ENCODE data around the gene ARVCF. TPM values are rescaled to one million over a fixed set of nuclear protein-coding genes. Genes with fewer than 3 reads are reported as not detected.

The ARVCF gene
- total RNA-seq, 2 experiments from 2014 or later = 1.5 to 2.4 TPM

DNA sequence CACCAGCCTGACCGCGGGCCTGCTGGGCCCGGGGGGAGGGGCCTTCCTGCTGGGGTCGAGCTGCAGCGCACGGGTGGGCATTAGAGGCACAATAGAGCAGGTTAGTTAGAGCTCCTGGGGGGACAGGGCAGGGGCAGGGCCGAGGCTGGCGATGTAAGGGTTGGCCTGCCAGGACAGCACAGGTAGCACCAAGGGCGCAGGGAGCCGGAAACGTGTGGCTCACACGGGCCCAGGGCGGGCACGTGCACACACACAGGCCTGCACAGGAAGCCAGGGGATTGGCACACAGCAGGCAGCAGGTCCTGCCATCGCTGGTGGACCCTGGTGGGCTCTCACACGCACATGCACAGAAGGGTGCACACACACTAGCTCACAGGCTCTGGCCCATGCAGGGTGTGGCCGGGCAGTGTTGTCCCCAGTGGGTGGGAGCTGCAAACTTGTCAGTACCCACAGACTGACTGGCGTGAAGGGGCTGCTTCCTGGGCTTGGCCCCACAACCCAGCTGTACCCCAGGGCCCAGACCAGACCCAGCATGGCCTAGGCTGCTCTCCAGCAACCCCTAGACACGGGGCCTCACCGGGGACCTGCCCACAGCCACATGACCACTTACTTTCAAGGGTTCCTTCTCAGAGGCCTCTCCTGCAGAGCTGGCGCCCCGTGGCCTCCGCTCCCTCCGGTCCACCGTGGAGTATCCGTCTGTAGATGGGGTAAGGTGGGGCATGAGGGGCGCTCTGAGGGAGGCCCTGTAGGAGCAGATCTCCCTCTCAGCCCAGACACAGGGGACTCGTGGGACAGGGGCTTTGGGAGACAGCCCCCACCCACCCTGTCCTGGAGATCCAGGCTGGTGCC, 45.1 kb downstream of the ARVCF start:
- H3K36me3 Mint-ChIP-seq = peaks cover 5% of the 10 kb centered on the region
- H3K27ac Mint-ChIP-seq = no peak overlapping the region
- DNase-seq = no peak
- intact Hi-C loops (cut with micrococcal nuclease) = no loop called here
- H3K4me1 Mint-ChIP-seq (ENCODE audit: low read depth) = peaks cover 3% of the 10 kb centered on the region
- no peak overlapping the region for H3K4me3 Mint-ChIP-seq
- POLR2A ChIA-PET = no interaction called here
- no peaks in the 10 kb centered on the region for H3K27me3 Mint-ChIP-seq
- CTCF ChIA-PET = interaction anchor here (0.6 to 3.4 kb wide), 10 partner anchors 18 to 158 kb away, joined by 3 to 25 read pairs (median 6); no protein-coding TSS in a partner anchor
- no peaks in the 10 kb centered on the region for H3K9me3 Mint-ChIP-seq

DNA sequence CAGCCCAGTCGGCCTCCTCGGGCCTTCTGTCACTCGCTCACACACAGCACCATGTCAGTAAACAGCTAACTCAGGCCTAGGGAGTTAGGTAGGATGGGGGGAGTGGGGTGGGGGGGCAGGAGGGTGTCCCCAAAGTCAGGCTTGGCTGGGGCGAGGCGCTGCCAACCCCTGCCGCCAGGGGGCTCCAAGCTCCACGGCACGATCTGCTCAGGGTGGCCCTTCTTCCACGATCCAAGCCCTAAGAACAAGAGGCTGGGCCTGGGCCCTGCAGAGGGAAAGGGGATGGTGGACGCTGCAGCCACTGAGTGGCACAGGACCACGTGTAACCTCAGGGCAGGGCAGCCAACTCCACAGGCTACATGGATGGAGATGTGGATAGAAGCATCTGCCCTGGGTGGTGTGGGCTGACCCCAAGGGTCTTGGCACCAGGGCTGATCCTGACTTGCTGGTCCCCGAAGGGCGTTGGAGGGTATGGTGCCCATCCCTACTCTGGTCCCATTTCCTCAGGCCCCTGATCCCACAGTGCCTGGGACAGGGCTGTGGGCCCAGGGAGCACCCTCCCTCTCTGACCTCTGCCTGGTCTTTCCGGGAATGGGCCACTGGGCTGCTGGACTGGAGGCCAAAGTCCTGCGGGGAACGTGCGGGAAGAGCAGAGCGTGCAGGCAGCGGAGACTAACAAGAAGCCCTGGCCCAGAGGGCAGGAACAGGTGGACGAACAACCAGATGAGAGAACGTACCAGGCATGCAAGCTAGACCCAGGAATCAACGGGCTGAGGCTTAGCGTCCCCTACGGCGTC, 45.9 kb downstream of the ARVCF start:
- Mint-ChIP-seq H3K4me1 (ENCODE audit: low read depth) (peaks cover 3% of the 10 kb centered on the region), H3K4me3 (no peak overlapping the region), H3K27ac (no peak overlapping the region), H3K36me3 (peaks cover 5% of the 10 kb centered on the region), H3K9me3 (no peaks in the 10 kb centered on the region), H3K27me3 (no peaks in the 10 kb centered on the region)
- intact Hi-C loops (cut with micrococcal nuclease) = loop anchor here (1.0 kb wide), 1 partner anchor 159 kb away; no protein-coding TSS in a partner anchor
- CTCF ChIA-PET = interaction anchor here (0.6 to 3.4 kb wide), 14 partner anchors 14 to 158 kb away, joined by 3 to 25 read pairs (median 4); no protein-coding TSS in a partner anchor
- POLR2A ChIA-PET = no interaction called here
- peak; percentile 82 for DNase-seq

- CTCF ChIA-PET = interaction anchor here (0.7 to 3.4 kb wide), 10 partner anchors 15 to 159 kb away, joined by 3 to 25 read pairs (median 4); no protein-coding TSS in a partner anchor
Measured at GRCh38 chr22:19970031-19970478, 46.6 kb downstream of the ARVCF start.

DNA sequence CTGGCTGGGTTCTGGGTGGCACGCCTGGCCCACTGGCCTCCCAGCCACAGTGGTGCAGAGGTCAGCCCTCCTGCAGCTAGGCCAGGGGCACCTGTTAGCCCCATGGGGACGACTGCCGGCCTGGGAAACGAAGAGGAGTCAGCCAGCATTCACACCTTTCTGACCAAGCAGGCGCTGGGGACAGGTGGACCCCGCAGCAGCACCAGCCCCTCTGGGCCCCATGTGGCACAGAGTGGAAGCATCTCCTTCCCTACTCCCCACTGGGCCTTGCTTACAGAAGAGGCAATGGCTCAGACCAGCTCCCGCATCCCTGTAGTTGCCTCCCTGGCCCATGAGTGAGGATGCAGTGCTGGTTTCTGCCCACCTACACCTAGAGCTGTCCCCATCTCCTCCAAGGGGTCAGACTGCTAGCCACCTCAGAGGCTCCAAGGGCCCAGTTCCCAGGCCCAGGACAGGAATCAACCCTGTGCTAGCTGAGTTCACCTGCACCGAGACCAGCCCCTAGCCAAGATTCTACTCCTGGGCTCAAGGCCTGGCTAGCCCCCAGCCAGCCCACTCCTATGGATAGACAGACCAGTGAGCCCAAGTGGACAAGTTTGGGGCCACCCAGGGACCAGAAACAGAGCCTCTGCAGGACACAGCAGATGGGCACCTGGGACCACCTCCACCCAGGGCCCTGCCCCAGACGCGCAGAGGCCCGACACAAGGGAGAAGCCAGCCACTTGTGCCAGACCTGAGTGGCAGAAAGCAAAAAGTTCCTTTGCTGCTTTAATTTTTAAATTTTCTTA, 47.3 kb downstream of the ARVCF start:
- peaks cover 5% of the 10 kb centered on the region for H3K36me3 Mint-ChIP-seq
- no peak for DNase-seq
- CTCF ChIA-PET = interaction anchor here (0.7 to 3.4 kb wide), 12 partner anchors 15 to 160 kb away, joined by 3 to 25 read pairs (median 4); no protein-coding TSS in a partner anchor
- POLR2A ChIA-PET = no interaction called here
- H3K27ac Mint-ChIP-seq = no peak overlapping the region
- intact Hi-C loops (cut with micrococcal nuclease) = no loop called here
- H3K4me3 Mint-ChIP-seq = no peak overlapping the region
- H3K9me3 Mint-ChIP-seq = no peaks in the 10 kb centered on the region
- H3K27me3 Mint-ChIP-seq = no peaks in the 10 kb centered on the region
- peaks cover 3% of the 10 kb centered on the region for H3K4me1 Mint-ChIP-seq (ENCODE audit: low read depth)

More at GRCh38 chr22:19970031-19970478, 46.6 kb downstream of the ARVCF start:
- POLR2A ChIA-PET = no interaction called here
- Mint-ChIP-seq H3K27ac (no peak overlapping the region), H3K9me3 (no peaks in the 10 kb centered on the region), H3K4me1 (ENCODE audit: low read depth) (peaks cover 3% of the 10 kb centered on the region), H3K36me3 (peaks cover 5% of the 10 kb centered on the region), H3K27me3 (no peaks in the 10 kb centered on the region), H3K4me3 (no peak overlapping the region)
- intact Hi-C loops (cut with micrococcal nuclease) = loop anchor here (1.0 kb wide), 1 partner anchor 159 kb away; no protein-coding TSS in a partner anchor
- DNase-seq = no peak

- H3K27ac Mint-ChIP-seq = no peak overlapping the region
- H3K36me3 Mint-ChIP-seq = peaks cover 5% of the 10 kb centered on the region
- no peaks in the 10 kb centered on the region for H3K9me3 Mint-ChIP-seq
- no peak overlapping the region for H3K4me3 Mint-ChIP-seq
- DNase-seq = no peak
- intact Hi-C loops (cut with micrococcal nuclease) = no loop called here
- POLR2A ChIA-PET = no interaction called here
- CTCF ChIA-PET = interaction anchor here (0.8 to 2.0 kb wide), 7 partner anchors 12 to 161 kb away, joined by 3 to 7 read pairs (median 4); no protein-coding TSS in a partner anchor
- H3K4me1 Mint-ChIP-seq (ENCODE audit: low read depth) = peaks cover 3% of the 10 kb centered on the region
- H3K27me3 Mint-ChIP-seq = no peaks in the 10 kb centered on the region
Measured at GRCh38 chr22:19968450-19968891, 48.2 kb downstream of the ARVCF start.

DNA sequence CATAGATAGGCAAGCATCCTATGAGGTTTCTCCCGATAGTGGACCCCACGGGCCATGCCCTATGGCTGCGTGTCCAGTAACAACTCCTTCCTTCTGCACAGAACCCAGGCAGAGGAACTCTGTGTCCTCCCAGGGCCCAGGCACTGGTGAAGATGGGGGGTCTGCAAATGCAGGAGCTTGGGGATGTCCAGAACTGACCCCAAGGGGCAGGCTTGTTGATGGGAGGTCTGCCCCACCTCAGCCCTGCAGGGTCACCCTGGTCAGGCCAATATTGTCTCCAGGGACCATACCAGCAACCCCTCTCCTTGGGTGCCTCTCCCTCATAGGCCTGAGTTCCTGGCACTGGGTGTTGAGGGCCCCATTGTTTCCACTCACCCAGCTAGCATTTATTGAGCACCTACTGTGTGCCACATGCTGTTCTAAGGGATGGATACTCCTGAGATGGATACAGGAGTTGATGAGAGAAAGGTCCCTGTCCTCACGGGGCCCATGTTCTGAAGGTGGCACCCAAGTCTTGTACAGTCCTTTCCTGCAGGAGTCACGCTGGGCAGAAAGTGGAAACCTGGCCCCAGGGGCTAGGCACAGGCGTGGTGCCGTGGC, 48.7 kb downstream of the ARVCF start:
- CTCF ChIA-PET = interaction anchor here (1.0 to 2.0 kb wide), 5 partner anchors 12 to 161 kb away, joined by 3 to 7 read pairs (median 5); no protein-coding TSS in a partner anchor
- DNase-seq = no peak
- Mint-ChIP-seq H3K36me3 (peaks cover 5% of the 10 kb centered on the region), H3K4me3 (no peak overlapping the region), H3K4me1 (ENCODE audit: low read depth) (peaks cover 5% of the 10 kb centered on the region), H3K9me3 (no peaks in the 10 kb centered on the region), H3K27ac (no peak overlapping the region), H3K27me3 (no peaks in the 10 kb centered on the region)
- intact Hi-C loops (cut with micrococcal nuclease) = no loop called here
- POLR2A ChIA-PET = no interaction called here

GRCh38 chr22:19966908-19967750, 49.5 kb downstream of the ARVCF start:
- H3K4me1 Mint-ChIP-seq (ENCODE audit: low read depth) = peaks cover 12% of the 10 kb centered on the region
- intact Hi-C loops (cut with micrococcal nuclease) = no loop called here
- H3K4me3 Mint-ChIP-seq = no peak overlapping the region
- H3K27me3 Mint-ChIP-seq = no peaks in the 10 kb centered on the region
- no peak overlapping the region for H3K27ac Mint-ChIP-seq
- no peak for DNase-seq
- ChIA-PET POLR2A (no interaction called here), CTCF (interaction anchor here (1.0 to 2.0 kb wide), 3 partner anchors 11 to 162 kb away, joined by 3 to 7 read pairs (median 3); no protein-coding TSS in a partner anchor)
- H3K9me3 Mint-ChIP-seq = no peaks in the 10 kb centered on the region
- peaks cover 5% of the 10 kb centered on the region for H3K36me3 Mint-ChIP-seq

DNA sequence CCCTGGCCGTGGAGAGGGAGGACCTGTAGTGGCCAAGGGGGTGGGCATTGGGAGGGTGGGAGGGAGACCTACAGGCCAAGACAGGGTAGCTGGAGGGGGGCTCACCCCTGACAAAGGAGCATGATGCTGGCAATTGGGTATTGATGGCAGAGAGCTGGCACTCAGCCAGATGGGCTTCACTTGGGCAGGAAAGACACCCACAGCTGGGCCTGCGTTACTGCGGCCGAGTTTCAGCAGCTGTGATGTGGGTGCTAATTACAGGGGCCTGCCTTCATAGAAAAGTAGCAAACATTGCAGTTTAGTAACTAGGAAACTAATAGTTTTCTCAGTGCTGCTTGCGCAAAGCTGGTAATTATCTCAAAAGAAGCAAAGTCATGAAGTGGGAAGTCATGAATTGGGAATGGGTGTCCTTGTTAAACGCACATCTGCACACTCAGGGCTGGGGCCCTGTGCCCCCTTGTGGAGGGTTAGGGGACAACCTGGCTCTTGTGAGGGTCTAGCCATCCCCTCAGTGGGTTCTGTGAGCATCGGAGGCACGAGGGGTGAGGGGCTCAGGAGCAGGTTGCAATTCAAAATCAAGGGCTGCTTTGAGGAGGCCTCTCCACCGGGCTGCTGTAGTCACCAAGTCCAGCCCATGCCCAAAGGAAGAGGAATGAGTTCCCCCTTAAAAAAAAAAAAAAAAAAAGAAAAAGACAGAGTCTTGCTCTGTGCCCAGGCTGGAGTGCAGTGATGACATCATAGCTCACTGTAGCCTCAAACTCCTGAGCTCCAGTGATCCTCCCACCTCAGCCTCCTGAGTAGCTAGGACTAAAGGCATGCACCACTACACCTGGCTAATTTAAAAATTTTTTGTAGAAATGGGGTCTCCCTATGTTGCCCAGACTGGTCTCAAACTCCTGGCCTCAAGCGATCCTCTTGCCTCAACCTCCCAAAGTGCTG, 50.6 kb downstream of the ARVCF start:
- peaks cover 5% of the 10 kb centered on the region for H3K36me3 Mint-ChIP-seq
- intact Hi-C loops (cut with micrococcal nuclease) = no loop called here
- no peak for DNase-seq
- POLR2A ChIA-PET = no interaction called here
- CTCF ChIA-PET = interaction anchor here (0.8 to 1.7 kb wide), 6 partner anchors 12 to 236 kb away, joined by 3 to 5 read pairs (median 3); no protein-coding TSS in a partner anchor
- H3K4me1 Mint-ChIP-seq (ENCODE audit: low read depth) = peaks cover 13% of the 10 kb centered on the region
- no peaks in the 10 kb centered on the region for H3K27me3 Mint-ChIP-seq
- H3K27ac Mint-ChIP-seq = no peak overlapping the region
- H3K9me3 Mint-ChIP-seq = no peaks in the 10 kb centered on the region
- H3K4me3 Mint-ChIP-seq = no peak overlapping the region

GRCh38 chr22:19964701-19965386, 51.8 kb downstream of the ARVCF start:
- H3K4me1 Mint-ChIP-seq (ENCODE audit: low read depth) = peaks cover 10% of the 10 kb centered on the region
- intact Hi-C loops (cut with micrococcal nuclease) = no loop called here
- CTCF ChIA-PET = interaction anchor here (0.8 to 1.7 kb wide), 5 partner anchors 11 to 234 kb away, joined by 3 to 5 read pairs (median 3); no protein-coding TSS in a partner anchor
- POLR2A ChIA-PET = no interaction called here
- no peak overlapping the region for H3K4me3 Mint-ChIP-seq
- H3K27ac Mint-ChIP-seq = no peak overlapping the region
- no peaks in the 10 kb centered on the region for H3K9me3 Mint-ChIP-seq
- H3K36me3 Mint-ChIP-seq = peaks cover 5% of the 10 kb centered on the region
- DNase-seq = no peak
- H3K27me3 Mint-ChIP-seq = no peaks in the 10 kb centered on the region
